ENCODE data around the gene COMP.

The COMP gene

DNA sequence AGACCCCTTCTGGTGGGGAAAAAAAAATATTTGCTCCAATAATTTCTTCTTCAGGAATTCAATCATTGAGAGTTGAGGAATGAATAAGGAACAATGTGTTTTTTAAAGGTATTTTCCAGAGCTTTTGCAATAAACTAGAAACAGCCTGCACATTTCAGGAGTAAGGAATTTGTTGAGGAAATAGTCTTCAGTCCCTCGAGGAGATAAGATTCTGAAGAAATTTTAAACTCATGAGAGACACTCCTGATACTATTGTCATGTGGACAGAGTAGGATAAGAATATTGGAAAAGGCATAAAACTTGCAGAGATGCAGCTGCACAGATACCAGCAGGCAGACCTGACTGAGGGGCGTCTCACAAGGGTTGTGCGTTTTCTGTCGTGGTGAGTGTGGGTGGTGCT is 36.6 kb downstream of the COMP start:
- POLR2A ChIA-PET = no interaction called here
- H3K27ac ChIP-seq (ENCODE audit: insufficient read depth in 1 of 2, low read depth in 1 of 2, low read length in 2 of 2, poor library complexity in 1 of 2, severe bottlenecking in 2 of 2) = no peak overlapping the region
- no peak for DNase-seq
- H3K4me3 ChIP-seq (ENCODE audit: control insufficient read depth in 1 of 7, extremely low read depth in 1 of 7, insufficient read depth in 4 of 7, low read depth in 2 of 7, low read length in 6 of 7) = no peak overlapping the region
- H3K36me3 ChIP-seq (ENCODE audit: control insufficient read depth in 4 of 4, insufficient read depth in 4 of 4, low read length in 3 of 4) = peaks cover 0 to 21% (median 10%) of the 10 kb centered on the region in 4 experiments
- CTCF ChIA-PET = no interaction called here
- no peaks in the 10 kb centered on the region for H3K4me1 ChIP-seq (ENCODE audit: control extremely low read depth in 1 of 4, control insufficient read depth in 4 of 4, insufficient read depth in 4 of 4, low read length in 3 of 4)
- H3K9me3 ChIP-seq (ENCODE audit: control extremely low read depth in 1 of 5, control insufficient read depth in 4 of 5, insufficient read depth in 2 of 5, low read depth in 1 of 5, low read length in 4 of 5) = no peaks in the 10 kb centered on the region
- no peaks in the 10 kb centered on the region for H3K27me3 ChIP-seq (replicated peaks in 2 of 5; ENCODE audit: control insufficient read depth in 4 of 5, insufficient read depth in 5 of 5, low read length in 4 of 5)
- WGBS (ENCODE audit: insufficient coverage) = 83% methylated on average over 1 of the region's 4 CpGs

DNA sequence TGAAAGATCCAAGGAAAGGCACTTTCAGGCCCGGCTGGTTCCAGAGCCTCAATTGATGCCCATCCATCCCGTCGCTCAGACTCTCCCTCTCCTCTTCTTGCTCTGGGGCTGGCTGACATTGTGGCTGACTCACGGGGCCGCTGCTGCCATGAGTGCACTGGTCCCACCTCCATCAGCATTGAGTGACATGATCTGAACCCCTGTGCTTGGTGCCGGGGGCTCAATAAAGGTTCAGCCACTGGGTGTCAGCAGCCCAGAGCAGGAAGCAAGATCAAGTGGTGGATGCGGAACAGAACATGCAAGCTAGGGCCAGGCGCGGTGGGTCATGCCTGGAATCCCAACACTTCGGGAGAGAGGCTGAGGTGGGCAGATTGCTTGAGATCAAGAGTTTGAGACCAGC is 39.5 kb downstream of the COMP start:
- WGBS (ENCODE audit: insufficient coverage) = 99% methylated on average over 7 of the region's 10 CpGs
- Histone ChIP-seq H3K4me3 (ENCODE audit: control insufficient read depth in 1 of 7, extremely low read depth in 1 of 7, insufficient read depth in 4 of 7, low read depth in 2 of 7, low read length in 6 of 7) (no peak overlapping the region), H3K27ac (ENCODE audit: insufficient read depth in 1 of 2, low read depth in 1 of 2, low read length in 2 of 2, poor library complexity in 1 of 2, severe bottlenecking in 2 of 2) (no peak overlapping the region), H3K36me3 (ENCODE audit: control insufficient read depth in 4 of 4, insufficient read depth in 4 of 4, low read length in 3 of 4) (peaks cover 0 to 21% (median 9%) of the 10 kb centered on the region in 4 experiments), H3K9me3 (ENCODE audit: control extremely low read depth in 1 of 5, control insufficient read depth in 4 of 5, insufficient read depth in 2 of 5, low read depth in 1 of 5, low read length in 4 of 5) (no peaks in the 10 kb centered on the region), H3K27me3 (replicated peaks in 2 of 5; ENCODE audit: control insufficient read depth in 4 of 5, insufficient read depth in 5 of 5, low read length in 4 of 5) (no peaks in the 10 kb centered on the region), H3K4me1 (ENCODE audit: control extremely low read depth in 1 of 4, control insufficient read depth in 4 of 4, insufficient read depth in 4 of 4, low read length in 3 of 4) (no peaks in the 10 kb centered on the region)
- DNase-seq = no peak
- ChIA-PET POLR2A (interaction anchor here (0.6 kb wide), 1 partner anchor 81 kb away, joined by 3 read pairs; no protein-coding TSS in a partner anchor), CTCF (no interaction called here)

DNA sequence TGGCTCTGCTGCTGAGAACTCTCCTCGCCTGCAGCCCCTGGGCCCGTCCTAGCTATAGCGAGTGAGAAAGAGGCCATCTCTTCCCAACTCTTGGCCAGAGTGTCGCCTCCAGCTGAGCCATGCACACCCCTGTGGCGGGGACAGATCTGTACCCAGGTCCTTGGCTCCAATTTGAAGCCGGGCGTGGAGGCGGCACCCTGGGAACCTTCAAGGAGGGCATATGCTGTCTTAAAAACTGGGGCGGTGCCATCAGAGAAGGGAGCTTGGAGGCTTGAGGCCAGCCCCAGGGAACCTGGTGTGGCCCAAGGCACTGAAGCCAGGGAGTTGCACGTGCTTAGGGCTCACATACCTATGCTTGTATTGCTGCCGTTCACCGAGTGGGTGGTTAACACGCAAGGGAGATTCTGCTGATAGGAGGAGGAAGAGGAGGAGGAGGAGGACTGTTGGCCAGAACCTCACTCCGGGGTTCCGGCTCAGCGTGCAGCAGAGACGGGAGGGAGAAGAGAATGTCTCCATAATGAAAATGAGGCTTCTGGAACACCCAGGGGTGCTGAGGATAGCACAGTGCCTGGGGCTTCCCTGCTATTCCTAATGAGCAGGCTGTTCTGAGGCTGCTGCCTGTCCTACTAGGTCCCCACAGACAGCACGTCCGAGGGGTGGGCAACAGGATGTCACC is 40.7 kb downstream of the COMP start:
- no peak overlapping the region for H3K4me3 ChIP-seq (ENCODE audit: control insufficient read depth in 1 of 7, extremely low read depth in 1 of 7, insufficient read depth in 4 of 7, low read depth in 2 of 7, low read length in 6 of 7)
- no peak overlapping the region for H3K27ac ChIP-seq (ENCODE audit: insufficient read depth in 1 of 2, low read depth in 1 of 2, low read length in 2 of 2, poor library complexity in 1 of 2, severe bottlenecking in 2 of 2)
- H3K9me3 ChIP-seq (ENCODE audit: control extremely low read depth in 1 of 5, control insufficient read depth in 4 of 5, insufficient read depth in 2 of 5, low read depth in 1 of 5, low read length in 4 of 5) = no peaks in the 10 kb centered on the region
- H3K4me1 ChIP-seq (ENCODE audit: control extremely low read depth in 1 of 4, control insufficient read depth in 4 of 4, insufficient read depth in 4 of 4, low read length in 3 of 4) = no peaks in the 10 kb centered on the region
- no peak for DNase-seq
- ChIA-PET POLR2A (no interaction called here), CTCF (interaction anchor here (1.1 kb wide), 1 partner anchor 94 kb away, joined by 3 read pairs; no protein-coding TSS in a partner anchor)
- peaks cover 0 to 21% (median 9%) of the 10 kb centered on the region in 4 experiments for H3K36me3 ChIP-seq (ENCODE audit: control insufficient read depth in 4 of 4, insufficient read depth in 4 of 4, low read length in 3 of 4)
- H3K27me3 ChIP-seq (replicated peaks in 2 of 5; ENCODE audit: control insufficient read depth in 4 of 5, insufficient read depth in 5 of 5, low read length in 4 of 5) = no peaks in the 10 kb centered on the region
- 95% methylated on average over 15 of the region's 19 CpGs for WGBS (ENCODE audit: insufficient coverage)

DNA sequence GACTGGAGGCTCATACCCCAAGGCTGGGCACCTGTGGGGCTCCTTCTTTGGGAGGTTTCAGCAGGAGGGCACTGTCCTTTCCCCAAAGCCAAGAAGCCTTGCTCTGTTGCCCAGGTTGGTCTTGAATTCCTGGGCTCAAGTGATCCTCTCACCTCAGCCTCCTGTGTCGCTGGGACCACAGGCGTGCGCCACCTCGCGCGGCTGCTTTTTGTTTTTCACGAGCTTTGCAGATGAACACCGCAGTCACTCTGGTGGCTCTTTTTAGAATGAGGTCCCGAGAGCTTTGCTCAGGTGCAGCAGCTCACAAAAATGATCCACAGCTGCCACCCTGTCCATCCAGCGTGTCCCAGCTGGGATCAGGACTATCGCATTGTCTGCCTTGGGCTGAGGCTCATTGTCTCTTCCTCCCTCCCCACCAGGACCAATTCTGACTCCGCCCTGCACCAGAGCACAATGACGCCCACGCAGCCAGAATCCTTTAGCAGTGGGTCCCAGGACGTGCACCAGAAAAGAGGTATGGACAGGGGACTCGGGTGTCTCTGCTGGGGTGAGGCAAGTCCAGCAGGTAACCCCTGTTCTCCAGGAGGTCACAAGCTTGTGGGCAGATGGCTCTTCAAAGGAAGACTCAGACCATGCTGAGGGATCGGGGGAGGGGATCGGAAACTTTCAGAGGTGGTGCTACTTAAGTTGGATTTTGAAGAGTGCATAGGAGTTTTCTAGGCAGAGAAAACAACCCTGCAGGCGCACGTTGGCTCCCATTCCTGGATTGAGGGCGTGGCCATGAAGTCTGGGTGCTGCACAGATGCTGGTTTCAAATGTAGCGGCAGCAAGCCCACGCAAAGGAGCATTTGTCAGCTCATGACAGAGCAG is 41.5 kb downstream of the COMP start:
- H3K4me3 ChIP-seq (ENCODE audit: control insufficient read depth in 1 of 7, extremely low read depth in 1 of 7, insufficient read depth in 4 of 7, low read depth in 2 of 7, low read length in 6 of 7) = no peak overlapping the region
- DNase-seq = no peak
- no peaks in the 10 kb centered on the region for H3K9me3 ChIP-seq (ENCODE audit: control extremely low read depth in 1 of 5, control insufficient read depth in 4 of 5, insufficient read depth in 2 of 5, low read depth in 1 of 5, low read length in 4 of 5)
- CTCF ChIA-PET = interaction anchor here (1.1 kb wide), 1 partner anchor 94 kb away, joined by 3 read pairs; no protein-coding TSS in a partner anchor
- no peaks in the 10 kb centered on the region for H3K4me1 ChIP-seq (ENCODE audit: control extremely low read depth in 1 of 4, control insufficient read depth in 4 of 4, insufficient read depth in 4 of 4, low read length in 3 of 4)
- H3K27me3 ChIP-seq (replicated peaks in 2 of 5; ENCODE audit: control insufficient read depth in 4 of 5, insufficient read depth in 5 of 5, low read length in 4 of 5) = no peaks in the 10 kb centered on the region
- POLR2A ChIA-PET = no interaction called here
- peaks cover 0 to 21% (median 9%) of the 10 kb centered on the region in 4 experiments for H3K36me3 ChIP-seq (ENCODE audit: control insufficient read depth in 4 of 4, insufficient read depth in 4 of 4, low read length in 3 of 4)
- 96% methylated on average over 23 of the region's 23 CpGs for WGBS (ENCODE audit: insufficient coverage)
- H3K27ac ChIP-seq (ENCODE audit: insufficient read depth in 1 of 2, low read depth in 1 of 2, low read length in 2 of 2, poor library complexity in 1 of 2, severe bottlenecking in 2 of 2) = no peak overlapping the region

DNA sequence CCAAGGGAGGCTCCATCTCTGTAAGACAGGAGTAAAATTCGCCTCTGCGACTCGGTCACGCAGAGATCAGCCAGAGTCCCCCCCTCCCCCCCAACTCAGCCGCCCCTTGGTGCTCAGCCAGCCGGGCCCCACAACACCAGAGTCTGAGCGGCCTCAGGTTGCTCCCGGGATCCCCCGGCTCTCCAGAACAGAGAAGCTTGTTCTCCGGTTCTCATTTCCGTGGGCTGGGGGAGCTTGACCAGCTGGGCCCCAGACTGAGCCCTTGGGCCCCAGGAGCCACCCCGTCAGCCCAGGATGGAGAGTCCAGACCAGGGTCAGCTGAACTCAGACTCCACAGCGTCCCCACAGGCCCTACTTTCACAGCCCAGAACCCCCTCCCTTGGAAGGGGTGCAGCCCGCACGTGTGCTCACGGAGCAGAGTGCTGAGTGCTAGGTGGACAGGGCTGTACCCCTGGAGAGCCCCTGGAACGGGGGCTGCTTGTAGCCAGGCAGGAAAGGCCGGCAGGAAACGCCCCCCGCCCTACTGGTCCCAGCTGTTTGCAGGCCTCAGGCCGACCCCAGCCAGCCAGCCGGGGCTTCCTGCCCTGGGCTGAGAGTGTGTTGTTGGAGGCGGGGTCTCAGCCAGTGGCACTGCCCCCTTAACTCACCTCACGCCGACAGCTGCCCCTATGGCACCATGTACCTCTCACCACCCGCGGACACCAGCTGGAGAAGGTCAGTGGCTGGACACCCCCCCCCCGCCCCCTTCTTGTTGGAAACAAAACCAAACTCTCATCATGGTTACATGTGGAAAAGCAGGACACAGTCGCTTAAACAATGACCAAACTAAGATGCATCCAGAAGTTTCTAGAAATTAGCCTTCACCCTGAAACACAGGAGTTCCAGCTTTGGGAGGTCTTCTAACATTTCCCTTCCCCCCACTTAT is 44.4 kb downstream of the COMP start:
- 88% methylated on average over 23 of the region's 29 CpGs for WGBS (ENCODE audit: insufficient coverage)
- no peaks in the 10 kb centered on the region for H3K4me1 ChIP-seq (ENCODE audit: control extremely low read depth in 1 of 4, control insufficient read depth in 4 of 4, insufficient read depth in 4 of 4, low read length in 3 of 4)
- no peak overlapping the region for H3K4me3 ChIP-seq (ENCODE audit: control insufficient read depth in 1 of 7, extremely low read depth in 1 of 7, insufficient read depth in 4 of 7, low read depth in 2 of 7, low read length in 6 of 7)
- peaks cover 0 to 12% (median 5%) of the 10 kb centered on the region in 4 experiments for H3K36me3 ChIP-seq (ENCODE audit: control insufficient read depth in 4 of 4, insufficient read depth in 4 of 4, low read length in 3 of 4)
- no peaks in the 10 kb centered on the region for H3K9me3 ChIP-seq (ENCODE audit: control extremely low read depth in 1 of 5, control insufficient read depth in 4 of 5, insufficient read depth in 2 of 5, low read depth in 1 of 5, low read length in 4 of 5)
- no peak overlapping the region for H3K27ac ChIP-seq (ENCODE audit: insufficient read depth in 1 of 2, low read depth in 1 of 2, low read length in 2 of 2, poor library complexity in 1 of 2, severe bottlenecking in 2 of 2)
- no peak for DNase-seq
- ChIA-PET POLR2A (no interaction called here), CTCF (no interaction called here)
- H3K27me3 ChIP-seq (replicated peaks in 2 of 5; ENCODE audit: control insufficient read depth in 4 of 5, insufficient read depth in 5 of 5, low read length in 4 of 5) = no peaks in the 10 kb centered on the region

DNA sequence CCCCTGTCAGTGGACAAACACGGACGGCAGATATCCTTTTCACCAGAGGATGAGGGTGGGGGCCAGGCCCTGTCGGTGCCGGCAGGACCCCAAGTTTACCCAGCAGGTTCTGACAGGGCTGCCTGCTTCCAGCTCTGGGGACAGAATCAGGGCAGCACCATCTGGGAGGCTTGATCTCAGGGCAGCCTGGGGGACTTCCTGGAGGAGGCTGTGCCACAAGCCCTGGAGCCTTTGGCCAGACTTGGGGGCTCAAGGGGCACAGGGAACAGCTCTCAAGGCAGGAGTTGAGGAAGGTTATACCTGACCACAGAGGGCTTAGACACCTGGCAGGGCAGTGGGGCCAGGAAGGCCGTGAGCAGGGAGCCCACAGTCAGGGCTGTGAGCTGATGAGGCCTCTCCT is 45.2 kb downstream of the COMP start:
- Histone ChIP-seq H3K27me3 (replicated peaks in 2 of 5; ENCODE audit: control insufficient read depth in 4 of 5, insufficient read depth in 5 of 5, low read length in 4 of 5) (no peaks in the 10 kb centered on the region), H3K27ac (ENCODE audit: insufficient read depth in 1 of 2, low read depth in 1 of 2, low read length in 2 of 2, poor library complexity in 1 of 2, severe bottlenecking in 2 of 2) (no peak overlapping the region), H3K36me3 (ENCODE audit: control insufficient read depth in 4 of 4, insufficient read depth in 4 of 4, low read length in 3 of 4) (peaks cover 0 to 10% (median 5%) of the 10 kb centered on the region in 4 experiments), H3K4me3 (ENCODE audit: control insufficient read depth in 1 of 7, extremely low read depth in 1 of 7, insufficient read depth in 4 of 7, low read depth in 2 of 7, low read length in 6 of 7) (no peak overlapping the region), H3K4me1 (ENCODE audit: control extremely low read depth in 1 of 4, control insufficient read depth in 4 of 4, insufficient read depth in 4 of 4, low read length in 3 of 4) (no peaks in the 10 kb centered on the region), H3K9me3 (ENCODE audit: control extremely low read depth in 1 of 5, control insufficient read depth in 4 of 5, insufficient read depth in 2 of 5, low read depth in 1 of 5, low read length in 4 of 5) (no peaks in the 10 kb centered on the region)
- POLR2A ChIA-PET = interaction anchor here (0.7 kb wide), 1 partner anchor 86 kb away, joined by 3 read pairs; the partner anchor contains the start of gene UPF1
- 96% methylated on average over 5 of the region's 5 CpGs for WGBS (ENCODE audit: insufficient coverage)
- CTCF ChIA-PET = no interaction called here
- no peak for DNase-seq

All from common myeloid progenitor, CD34-positive (primary cell).